Measurements from ENCODE around the gene USP6NL.

The USP6NL gene

DNA sequence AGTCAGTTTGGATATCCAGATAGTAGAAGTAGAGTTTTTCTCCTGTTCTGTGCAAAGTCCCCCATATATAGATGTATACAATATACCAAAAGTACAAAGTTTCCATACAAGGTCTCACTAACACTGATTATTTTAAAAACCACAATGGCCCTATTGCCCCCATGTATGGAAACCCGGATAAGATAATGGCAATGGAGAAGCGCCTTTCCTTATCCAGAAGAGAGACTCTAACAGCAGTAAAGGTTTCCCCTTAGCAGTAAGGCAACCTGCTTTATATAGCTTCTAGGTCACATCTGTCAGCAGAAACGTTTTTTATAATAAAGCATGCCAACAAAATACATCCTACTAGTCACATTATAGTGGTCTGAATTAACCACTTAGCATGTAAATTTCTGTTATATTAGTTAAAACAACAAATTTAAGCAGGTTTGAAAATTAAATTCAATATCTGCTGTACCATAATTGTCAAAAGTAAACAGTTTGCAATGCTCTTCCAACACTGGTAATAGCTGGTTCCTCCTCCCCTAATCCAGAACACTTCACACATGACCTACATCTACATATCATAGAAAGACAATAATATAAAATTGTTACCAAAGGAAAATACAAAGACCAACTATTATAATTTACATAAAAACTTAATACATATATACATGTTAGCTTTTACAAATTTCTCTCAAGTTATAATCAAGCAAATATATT lies 22.4 kb downstream of the USP6NL start:
- no peak for DNase-seq

DNA sequence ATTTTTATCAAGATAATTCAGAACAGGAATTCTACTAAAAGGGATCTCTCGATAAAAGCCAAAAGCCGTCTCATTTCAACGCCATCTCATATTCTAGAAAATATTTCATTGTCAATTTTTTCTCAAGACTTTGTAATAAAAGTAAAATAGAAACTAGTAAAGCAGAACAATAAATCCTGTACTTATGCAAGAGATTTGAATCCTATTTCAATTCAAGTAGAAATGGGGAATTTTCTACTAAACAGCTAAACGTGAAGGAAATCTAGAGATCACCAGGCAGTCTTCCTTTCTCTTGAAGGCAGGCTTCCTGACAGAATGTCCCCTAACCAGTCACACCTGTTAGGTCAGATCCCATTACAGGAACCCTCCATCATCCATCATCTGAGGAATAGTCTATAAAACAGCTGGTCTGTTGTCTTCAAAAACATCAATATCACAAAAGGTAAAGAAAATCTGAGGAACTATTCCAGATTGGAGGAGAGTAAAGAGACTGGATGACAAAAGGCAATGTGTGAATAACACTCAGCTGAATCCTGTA lies 23.7 kb downstream of the USP6NL start:
- no peak for DNase-seq

- no peak for DNase-seq
These were observed 25.3 kb downstream of the USP6NL start for GRCh38 chr10:11586170-11586569.

DNA sequence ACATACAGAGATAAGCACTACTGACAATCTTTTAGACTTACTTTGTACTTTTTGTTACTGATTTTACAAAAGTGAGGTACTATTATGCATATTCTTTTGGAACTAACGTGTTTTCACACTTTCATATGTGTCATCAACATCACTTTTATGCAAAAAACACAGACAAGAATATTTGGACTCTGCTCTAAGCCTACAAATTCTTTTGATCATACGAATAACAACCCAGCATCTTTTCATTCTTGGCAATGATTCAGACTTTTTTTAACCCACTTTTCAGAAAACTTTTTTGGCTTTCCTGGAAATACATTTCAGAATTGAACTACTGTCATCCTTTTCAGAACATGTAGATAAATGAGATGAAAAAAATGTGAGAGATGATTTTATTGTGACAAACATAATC lies 30.2 kb downstream of the USP6NL start:
- DNase-seq, result no peak

DNA sequence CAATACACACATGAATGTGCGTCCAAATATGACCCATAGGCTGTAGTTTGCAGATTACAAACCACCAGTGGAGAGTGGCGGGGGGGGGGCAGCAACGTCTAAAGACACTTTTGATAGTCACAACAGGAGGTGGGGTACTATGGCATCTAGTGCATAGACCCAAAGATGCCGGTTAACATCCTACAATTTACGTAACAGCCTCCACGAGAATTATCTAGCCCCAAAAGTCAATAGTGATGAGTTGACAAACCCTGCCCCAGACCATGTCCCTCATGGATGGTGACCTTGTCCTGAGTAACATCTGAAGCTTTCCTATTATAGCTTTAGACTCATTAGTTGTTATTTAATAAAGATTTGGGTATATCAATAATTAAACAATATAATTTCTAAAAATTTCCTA lies 31.6 kb downstream of the USP6NL start:
- DNase-seq, result no peak

DNA sequence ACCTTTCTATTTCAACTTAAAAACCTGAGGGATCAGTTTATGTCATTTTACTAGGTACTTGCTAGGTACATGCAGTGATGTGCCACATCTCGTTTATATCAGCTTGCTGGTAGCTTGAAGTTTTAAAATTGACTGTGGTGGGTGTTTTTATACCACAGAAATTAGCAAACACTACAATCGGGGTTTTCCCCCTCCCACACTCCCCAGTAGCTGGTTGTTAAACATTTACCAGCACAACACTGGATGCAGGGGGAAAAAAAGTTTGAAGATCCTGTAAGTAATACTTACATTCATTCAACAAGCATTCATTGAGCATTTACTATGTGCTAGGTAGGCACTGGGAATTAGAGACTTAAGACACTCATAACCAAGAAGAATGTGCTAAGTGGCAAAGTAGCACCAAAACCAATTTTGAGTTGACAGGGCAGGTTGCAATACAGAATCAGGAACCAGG lies 32.6 kb downstream of the USP6NL start:
- peak; percentile 51 to 70 for DNase-seq

DNA sequence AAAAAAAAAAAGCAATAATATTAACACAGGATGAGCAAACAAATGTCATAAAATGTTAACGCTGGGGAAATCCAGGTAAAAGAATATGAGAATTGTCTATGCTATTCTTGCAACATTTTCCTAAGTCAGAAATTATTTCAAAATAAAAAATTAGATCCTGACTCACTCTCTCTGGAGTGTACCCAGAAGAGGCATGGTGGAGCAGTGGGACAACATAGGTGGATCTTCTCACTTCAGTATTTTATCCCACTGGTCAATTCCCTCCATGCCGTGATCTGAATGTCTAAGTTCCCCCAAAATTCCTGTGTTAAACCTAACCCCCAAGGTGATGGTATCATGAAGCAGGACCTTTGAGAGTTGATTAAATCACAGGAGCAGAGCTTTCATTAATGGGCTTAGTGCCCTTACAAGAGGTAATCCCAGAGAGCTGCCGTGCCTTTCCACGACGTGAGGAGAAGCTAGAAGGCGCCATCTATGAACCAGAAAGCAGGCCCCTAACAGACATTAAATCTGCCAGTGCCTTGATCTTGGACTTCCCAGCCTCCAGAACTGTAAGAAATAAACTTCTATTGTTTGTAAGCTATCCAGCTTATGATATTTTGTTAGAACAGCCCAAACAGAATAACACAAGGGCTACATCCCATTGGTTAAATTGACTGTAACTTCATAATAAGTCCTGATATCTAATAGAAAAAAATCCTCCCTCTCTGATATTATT lies 35.2 kb downstream of the USP6NL start:
- no peak for DNase-seq

GRCh38 chr10:11573497-11573896 lies 38.0 kb downstream of the USP6NL start:
- no peak for DNase-seq

DNA sequence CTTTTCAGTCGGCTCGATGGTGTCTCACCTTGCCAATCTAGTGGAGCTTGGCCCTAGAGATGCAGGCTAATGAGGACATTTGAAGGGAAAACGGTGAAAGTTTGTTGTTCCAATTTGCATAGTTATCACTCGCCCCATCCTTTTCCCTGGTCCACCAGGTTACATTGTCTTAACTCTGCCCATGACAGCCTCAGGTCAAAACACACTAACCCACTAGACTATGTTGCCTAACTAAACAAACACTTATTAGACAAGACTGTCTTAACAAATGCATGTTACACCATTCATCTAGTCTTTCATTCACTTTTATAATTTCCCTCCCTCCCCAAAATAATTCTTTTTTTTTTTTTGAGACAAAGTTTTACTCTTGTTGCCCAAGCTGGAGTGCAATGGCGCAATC lies 40.7 kb downstream of the USP6NL start:
- DNase-seq, result no peak

- no peak for DNase-seq
These were observed 42.0 kb downstream of the USP6NL start for GRCh38 chr10:11569471-11569870.

DNA sequence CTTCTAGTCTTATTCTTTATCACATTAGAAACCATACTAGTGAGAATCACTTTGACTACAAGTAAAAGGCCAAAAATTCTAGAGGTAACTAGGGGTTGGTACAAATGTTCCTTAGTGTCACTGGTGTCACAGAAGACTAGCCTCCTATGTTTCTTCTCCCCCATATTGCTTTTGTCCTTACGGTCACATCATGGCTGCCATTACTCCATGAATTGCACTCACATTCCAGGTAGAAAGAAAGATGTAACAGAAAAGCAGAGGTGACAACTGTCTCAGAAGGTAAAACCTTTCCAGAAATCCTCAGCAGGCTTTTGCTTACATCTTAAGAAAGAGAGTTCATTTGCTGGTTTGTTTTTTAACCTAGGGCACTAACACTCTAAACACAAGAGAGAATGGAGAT lies 42.9 kb downstream of the USP6NL start:
- DNase-seq, result no peak

DNA sequence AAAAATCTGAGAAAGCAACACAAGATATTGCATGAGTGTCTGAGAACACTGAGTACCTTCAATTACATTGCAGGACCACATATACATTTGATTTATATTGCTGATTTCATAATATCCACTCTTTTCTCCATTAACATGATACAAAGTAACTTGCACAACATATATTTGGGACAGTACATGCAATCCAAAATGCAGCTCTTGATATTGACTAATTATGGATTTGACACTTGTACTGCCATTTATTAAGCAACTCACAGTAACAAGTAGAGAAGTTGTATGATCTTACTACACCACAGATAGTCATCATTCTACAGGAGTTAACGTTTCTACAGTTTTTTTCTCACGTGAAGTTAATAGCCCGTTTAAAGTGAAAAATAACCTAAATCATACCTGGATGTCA lies 46.7 kb downstream of the USP6NL start:
- no peak for DNase-seq

DNA sequence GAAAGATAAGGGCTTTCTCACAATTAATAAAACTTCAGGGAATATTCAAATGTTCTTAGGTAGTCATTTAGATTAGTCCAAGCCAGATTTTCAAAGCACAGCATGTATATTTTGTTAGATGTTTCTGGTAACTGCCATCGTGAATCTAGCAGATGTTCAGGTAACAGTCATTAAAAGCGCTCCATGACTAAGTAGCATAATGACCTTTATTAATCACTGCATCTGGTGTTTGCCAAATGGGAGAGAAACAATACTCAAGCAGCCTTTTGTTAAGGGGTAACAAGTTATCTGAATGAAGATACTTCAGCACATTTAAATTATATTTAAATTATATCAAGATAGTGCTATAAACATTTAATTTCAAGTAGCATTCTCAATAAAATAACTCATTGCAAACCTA lies 47.5 kb downstream of the USP6NL start:
- no peak for DNase-seq

GRCh38 chr10:11562888-11563287 lies 48.6 kb downstream of the USP6NL start:
- DNase-seq, result no peak

DNA sequence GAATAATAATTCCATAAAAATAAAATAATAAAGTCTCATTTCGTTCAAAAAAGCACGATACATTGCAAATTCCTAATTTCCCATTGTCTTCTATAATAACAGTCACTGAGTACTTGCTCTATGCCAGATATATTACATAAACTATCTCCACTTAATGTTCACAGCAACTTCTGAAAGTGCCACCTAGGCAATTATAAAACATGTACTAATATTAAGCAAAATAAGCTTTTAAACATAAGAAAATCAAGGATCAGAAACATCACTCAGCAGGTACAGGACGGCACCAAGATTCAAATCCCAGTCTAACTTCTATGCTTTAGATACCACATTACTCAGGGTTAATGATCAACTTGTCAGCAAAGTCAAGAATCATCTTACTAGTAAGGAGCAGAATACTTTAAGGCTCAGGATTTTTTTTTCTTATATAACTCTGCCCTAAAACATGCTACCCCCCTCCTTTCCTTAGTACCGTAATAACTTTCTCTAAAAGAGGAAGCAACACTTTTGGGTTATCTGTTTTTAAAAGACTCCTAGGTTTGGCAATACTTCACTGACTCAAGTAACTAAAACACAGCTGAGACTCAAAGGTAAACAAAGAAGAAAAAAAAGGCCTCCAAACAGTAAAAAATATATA lies 51.3 kb downstream of the USP6NL start:
- DNase-seq, result no peak

DNA sequence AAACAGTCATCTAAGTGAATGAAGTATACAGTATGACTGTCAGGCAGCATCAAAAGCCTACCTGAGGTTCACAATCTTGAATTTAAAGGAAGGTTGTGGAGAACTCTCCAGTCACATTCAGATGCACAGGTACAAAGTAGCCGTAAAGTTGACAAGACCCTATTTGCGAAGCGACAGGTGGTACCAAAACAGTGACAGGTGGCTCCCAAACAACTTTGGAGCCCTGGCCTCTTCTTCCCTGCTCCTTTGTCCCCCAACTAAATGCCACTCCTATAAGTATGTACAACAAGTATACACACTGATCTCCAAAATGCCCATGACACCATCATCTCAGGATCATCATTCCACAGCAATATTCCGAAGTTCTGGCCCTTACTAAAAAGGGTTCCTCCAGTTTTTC lies 53.5 kb downstream of the USP6NL start:
- DNase-seq, result no peak

DNA sequence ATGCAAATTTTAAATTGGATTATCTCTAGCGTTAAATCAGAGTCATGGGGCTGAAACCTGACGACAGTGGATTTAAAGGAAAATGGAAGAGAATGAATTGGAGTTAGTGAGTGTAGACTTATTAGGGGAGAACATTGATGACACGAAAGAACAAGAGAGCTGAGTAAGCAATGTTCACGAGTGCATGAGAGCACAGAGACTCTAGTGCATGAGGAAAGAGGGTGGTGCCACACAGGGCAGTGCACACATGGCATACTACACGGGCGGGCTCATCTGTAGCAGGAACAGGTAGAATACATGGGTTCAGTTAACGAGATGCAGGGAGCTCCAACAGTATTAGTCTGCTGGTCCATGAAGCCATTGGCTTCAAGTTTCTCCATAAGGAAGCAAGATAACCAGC lies 53.9 kb downstream of the USP6NL start:
- DNase-seq, result no peak

DNA sequence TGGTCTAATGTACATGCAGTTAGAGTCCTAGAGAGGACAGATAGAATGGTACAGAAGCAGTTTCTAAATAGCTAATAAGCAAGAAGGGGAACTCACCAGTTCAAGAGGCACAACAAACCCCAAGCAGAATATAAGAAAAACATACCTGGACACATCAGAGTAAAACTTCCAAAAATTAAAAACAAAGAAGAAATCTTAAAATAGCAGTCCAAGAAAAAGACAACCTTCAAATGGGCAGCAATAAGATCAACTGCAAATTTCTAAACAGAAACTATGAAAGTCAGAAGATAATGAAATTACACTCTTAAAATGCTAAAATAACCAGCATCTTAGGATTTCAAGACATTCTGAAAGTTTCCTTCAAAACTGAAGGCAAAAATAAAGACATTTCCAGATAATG lies 55.9 kb downstream of the USP6NL start:
- no peak for DNase-seq

GRCh38 chr10:11553773-11554381 lies 57.6 kb downstream of the USP6NL start:
- no peak for DNase-seq

DNA sequence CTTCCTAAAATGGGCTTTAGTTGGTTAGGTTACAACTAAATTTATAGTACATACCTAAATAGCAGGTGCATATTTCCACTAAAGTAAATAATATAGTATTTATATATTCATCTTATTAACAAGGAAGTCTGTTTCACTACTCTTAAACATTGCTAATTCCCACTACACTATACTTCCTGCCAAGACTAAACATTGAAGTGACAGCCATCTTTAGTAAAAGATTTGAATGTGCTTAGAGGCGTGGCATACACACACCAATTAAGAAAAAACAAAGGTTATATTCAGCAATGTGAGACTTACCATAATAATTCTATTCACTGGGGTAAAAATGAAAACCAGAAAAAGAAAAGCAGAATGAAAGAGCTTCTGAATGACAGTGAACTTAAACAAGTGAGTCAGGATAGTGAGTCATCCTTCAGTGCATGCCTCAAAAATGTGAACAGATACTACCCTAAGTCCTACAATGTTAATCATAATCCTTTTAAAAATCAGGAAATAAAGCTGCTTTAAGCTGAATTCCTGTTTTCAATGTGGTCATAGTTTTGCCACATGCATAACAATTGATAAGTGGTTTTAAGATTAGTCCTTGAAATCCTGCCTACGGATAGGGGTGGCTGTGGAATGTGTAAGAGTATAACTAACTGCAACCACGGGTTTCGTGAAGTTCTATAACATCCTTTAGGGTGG lies 59.4 kb downstream of the USP6NL start:
- DNase-seq, result no peak

DNA sequence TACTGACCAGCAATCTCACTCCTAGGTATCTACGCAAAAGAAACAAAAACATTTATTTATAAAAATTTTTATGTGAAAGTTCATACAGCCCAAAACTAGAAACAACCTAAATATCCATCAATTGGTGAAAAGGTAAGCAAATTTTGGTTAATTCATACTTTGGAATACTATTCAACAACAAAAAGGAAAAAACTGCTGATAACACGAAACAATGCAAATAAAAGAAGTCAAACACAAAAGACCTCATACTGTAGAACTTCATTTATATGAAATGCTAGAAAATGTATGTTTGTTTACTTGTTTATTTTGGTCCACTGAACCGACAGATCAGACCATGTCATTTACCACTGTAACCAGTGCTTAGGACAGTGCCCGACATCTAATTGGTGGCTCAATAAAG lies 60.3 kb downstream of the USP6NL start:
- DNase-seq, result no peak

- DNase-seq, result no peak
These were observed 62.7 kb downstream of the USP6NL start for GRCh38 chr10:11548768-11549099.
